H9 (cell line): ENCODE measurements around the gene VIPR1. TPM values are rescaled to one million over a fixed set of nuclear protein-coding genes. Genes with fewer than 3 reads are reported as not detected.

Experiments used
- DNase-seq: peaks from one replicate; pipeline ENCODE4 v3.0.0-alpha.2; 2017
- H2AFZ ChIP-seq: one replicate; pipeline ENCODE4 v1.6.1; 2013; ENCODE audit warnings: mild to moderate bottlenecking, low read length, control low read depth, moderate library complexity
- H2AK5ac ChIP-seq: 2 replicates; pipeline ENCODE4 v1.6.1; 2013; ENCODE audit warnings: low read length, control low read depth, mixed read lengths; ENCODE audit not compliant: insufficient read length
- H2BK120ac ChIP-seq: one replicate; pipeline ENCODE4 v1.6.1; 2013; ENCODE audit warnings: low read depth, mild to moderate bottlenecking, low read length, control low read depth, inconsistent platforms; ENCODE audit not compliant: poor library complexity, severe bottlenecking
- H2BK12ac ChIP-seq: 2 replicates; pipeline ENCODE4 v1.6.1; 2013; ENCODE audit warnings: low read length, control low read depth, mixed read lengths, low read depth; ENCODE audit not compliant: insufficient read length
- H2BK15ac ChIP-seq: 2 replicates; pipeline ENCODE4 v1.6.1; 2013; ENCODE audit warnings: low read depth, low read length, control low read depth
- H2BK20ac ChIP-seq: one replicate; pipeline ENCODE4 v1.6.1; 2013; ENCODE audit warnings: low read depth, mild to moderate bottlenecking, low read length, control low read depth, inconsistent platforms; ENCODE audit not compliant: poor library complexity, severe bottlenecking
- H2BK5ac ChIP-seq: 2 replicates; pipeline ENCODE4 v1.6.1; 2013; ENCODE audit warnings: low read length, control low read depth, mixed read lengths; ENCODE audit not compliant: insufficient read length
- H3K14ac ChIP-seq: 2 replicates; pipeline ENCODE4 v1.6.1; 2013; ENCODE audit warnings: low read length, control low read depth; ENCODE audit not compliant: insufficient read depth
- H3K18ac ChIP-seq: 2 replicates; pipeline ENCODE4 v1.6.1; 2013; ENCODE audit warnings: low read depth, mild to moderate bottlenecking, mixed read lengths, low read length, control low read depth; ENCODE audit not compliant: insufficient read length
- H3K23ac ChIP-seq: 2 replicates; pipeline ENCODE4 v1.6.1; 2013; ENCODE audit warnings: low read length, control low read depth, mixed read lengths, low read depth; ENCODE audit not compliant: insufficient read length
- H3K23me2 ChIP-seq: 2 replicates; pipeline ENCODE4 v1.6.1; 2013; ENCODE audit warnings: low read depth, mild to moderate bottlenecking, mixed read lengths, low read length, control low read depth; ENCODE audit not compliant: insufficient read length, poor library complexity, severe bottlenecking
- H3K27ac ChIP-seq: 2 replicates; pipeline ENCODE4 v1.5.1; 2013; ENCODE audit warnings: low read length, control low read depth, mixed read lengths, low read depth; ENCODE audit not compliant: insufficient read length
- H3K27me3 ChIP-seq: 2 replicates; pipeline ENCODE4 v1.6.1; 2013; ENCODE audit warnings: low read length, control low read depth, inconsistent platforms; ENCODE audit not compliant: insufficient read depth
- H3K4ac ChIP-seq: 2 replicates; pipeline ENCODE4 v1.6.1; 2013; ENCODE audit warnings: low read depth, mild to moderate bottlenecking, control low read depth, inconsistent platforms, low read length, moderate library complexity
- H3K4me1 ChIP-seq: 2 replicates; pipeline ENCODE4 v1.6.1; 2013; ENCODE audit warnings: low read length, control low read depth, inconsistent platforms; ENCODE audit not compliant: insufficient read depth
- H3K4me2 ChIP-seq: 2 replicates; pipeline ENCODE4 v1.6.1; 2013; ENCODE audit warnings: low read length, control low read depth, mixed read lengths; ENCODE audit not compliant: insufficient read length, insufficient read depth
- H3K56ac ChIP-seq: 2 replicates; pipeline ENCODE4 v1.6.1; 2013; ENCODE audit warnings: low read depth, mild to moderate bottlenecking, mixed read lengths, low read length, control low read depth; ENCODE audit not compliant: insufficient read length
- H3K79me1 ChIP-seq: 2 replicates; pipeline ENCODE4 v1.6.1; 2013; ENCODE audit warnings: low read depth, mild to moderate bottlenecking, moderate library complexity, low read length, control low read depth, inconsistent platforms; ENCODE audit not compliant: insufficient read depth, poor library complexity, severe bottlenecking
- H3K79me2 ChIP-seq: 2 replicates; pipeline ENCODE4 v1.6.1; 2013; ENCODE audit warnings: low read length, control low read depth, inconsistent platforms; ENCODE audit not compliant: insufficient read depth
- H3K9ac ChIP-seq: 2 replicates; pipeline ENCODE4 v1.6.1; 2013; ENCODE audit warnings: low read length, control low read depth, mixed read lengths; ENCODE audit not compliant: insufficient read length; ENCODE audit errors: extremely low read depth
- H3K9me3 ChIP-seq: one replicate; pipeline ENCODE4 v1.6.1; 2013; ENCODE audit warnings: low read depth, low read length, inconsistent platforms; ENCODE audit not compliant: control insufficient read depth
- H3T11ph ChIP-seq: one replicate; pipeline ENCODE4 v1.6.1; 2013; ENCODE audit warnings: mild to moderate bottlenecking, low read length, control low read depth, inconsistent platforms
- H4K20me1 ChIP-seq: one replicate; pipeline ENCODE4 v1.6.1; 2013; ENCODE audit not compliant: control insufficient read depth, insufficient read length, insufficient read depth
- H4K5ac ChIP-seq: 2 replicates; pipeline ENCODE4 v1.6.1; 2013; ENCODE audit warnings: low read depth, mild to moderate bottlenecking, mixed read lengths, low read length, control low read depth; ENCODE audit not compliant: insufficient read length
- H4K8ac ChIP-seq: replicated peaks from 2 replicates; pipeline ENCODE4 v1.6.1; 2013; ENCODE audit warnings: low read length, control low read depth, mixed read lengths, low read depth; ENCODE audit not compliant: insufficient read length
- H4K91ac ChIP-seq: 2 replicates; pipeline ENCODE4 v1.6.1; 2013; ENCODE audit warnings: low read depth, mild to moderate bottlenecking, moderate library complexity, mixed read lengths, low read length, control low read depth; ENCODE audit not compliant: insufficient read length
- H3K27ac Mint-ChIP-seq, 3 experiments: 2 replicates in 2 of 3; 3 replicates in 1 of 3; pipeline ENCODE4 v1.8.0; 2020 to 2021; ENCODE audit warnings: mixed read lengths in 3 of 3, mild to moderate bottlenecking in 1 of 3, moderate library complexity in 1 of 3
- H3K27me3 Mint-ChIP-seq: 2 replicates; pipeline ENCODE4 v1.8.0; 2021; ENCODE audit warnings: low read depth, mild to moderate bottlenecking, moderate library complexity, mixed read lengths
- H3K36me3 Mint-ChIP-seq, 3 experiments: 2 replicates in 2 of 3; 3 replicates in 1 of 3; pipeline ENCODE4 v1.8.0; 2020 to 2021; ENCODE audit warnings: low read depth in 3 of 3, mixed read lengths in 3 of 3; ENCODE audit not compliant: insufficient read depth in 1 of 3
- H3K4me1 Mint-ChIP-seq, 2 experiments: 2 replicates each; pipeline ENCODE4 v1.8.0; 2020; ENCODE audit warnings: mixed read lengths in 2 of 2
- H3K4me3 Mint-ChIP-seq, 2 experiments: 2 replicates in 1 of 2; 3 replicates in 1 of 2; pipeline ENCODE4 v1.8.0; 2020 to 2021; ENCODE audit warnings: mild to moderate bottlenecking in 2 of 2, mixed read lengths in 2 of 2, moderate library complexity in 1 of 2
- H3K9me3 Mint-ChIP-seq, 2 experiments: 2 replicates in 1 of 2; 3 replicates in 1 of 2; pipeline ENCODE4 v1.8.0; 2020; ENCODE audit warnings: mild to moderate bottlenecking in 2 of 2, mixed read lengths in 2 of 2, moderate library complexity in 1 of 2
- WGBS: extraction: QIAGEN DNeasy Blood & Tissue Kit; methylation state at CpG from one replicate; pipeline ENCODE4 v1.1.7; 2013; ENCODE audit warnings: missing lambda C conversion rate, low lambda C conversion rate, mixed read lengths; ENCODE audit not compliant: insufficient read length; ENCODE audit errors: extremely low coverage; 5-methylcytosine and 5-hydroxymethylcytosine counted together
- total RNA-seq: library from RNA; stranded (reverse); gene quantifications from 2 replicates; pipeline ENCODE4 v1.2.1, GENCODE V29; 2021
- TF ChIP-seq, protein P1 (sequence below): fragments of 200-600 bp; sonication (generic); conservative IDR thresholded peaks from 3 replicates; pipeline ENCODE4 v1.8.0; 2021; ENCODE audit warnings: antibody characterized with exemption, mild to moderate bottlenecking

The VIPR1 gene
- total RNA-seq, 1 experiment from 2014 or later, result 6.5 TPM

DNA sequence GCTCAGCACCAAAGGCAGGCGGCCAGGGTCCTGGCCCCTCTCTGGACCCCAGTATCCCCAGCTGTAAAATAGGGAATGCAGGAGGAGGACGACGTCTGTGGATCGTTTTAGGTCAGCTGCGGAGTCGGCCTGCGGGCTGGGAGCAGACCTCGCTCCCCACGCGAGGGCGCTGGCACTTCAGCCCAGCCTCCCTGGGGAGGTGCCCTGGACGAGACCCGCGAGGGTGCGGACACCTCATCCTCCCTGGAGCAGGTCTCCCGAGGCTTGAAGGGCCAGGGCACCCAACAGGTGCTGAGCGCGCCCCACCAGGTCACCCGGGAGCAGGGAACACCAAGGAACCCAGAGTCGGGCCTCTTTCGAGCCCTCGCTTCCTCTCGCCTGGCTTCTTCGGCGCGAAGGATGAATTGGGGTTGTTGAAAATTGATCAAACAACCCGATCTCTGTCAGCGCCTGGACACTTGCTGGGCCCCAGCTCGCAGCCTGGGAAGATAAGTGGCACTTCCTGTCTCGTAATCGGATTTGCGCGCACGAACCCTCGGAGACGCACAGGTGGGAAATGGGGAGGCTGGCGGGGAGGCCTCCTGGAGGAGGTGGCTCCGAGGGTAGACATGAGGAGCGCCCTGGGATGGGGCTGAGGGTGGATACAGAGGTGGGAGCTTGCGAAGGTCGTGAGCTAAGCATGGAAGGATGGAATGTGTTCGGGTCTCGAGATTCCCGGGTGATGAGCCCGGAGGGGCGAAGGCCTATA lies 588 bp upstream of the VIPR1 start:
- Histone ChIP-seq H3K14ac (no peak overlapping the region), H3K23me2 (peaks cover 18% of the 10 kb centered on the region), H3K18ac (no peak overlapping the region), H3T11ph (no peak overlapping the region), H3K4ac (no peak overlapping the region), H3K79me2 (no peaks in the 10 kb centered on the region), H2BK12ac (no peak overlapping the region), H2BK20ac (no peak overlapping the region), H4K91ac (no peak overlapping the region), H3K27ac (no peak overlapping the region), H3K9ac (no peak overlapping the region), H3K4me1 (no peaks in the 10 kb centered on the region), H3K23ac (no peak overlapping the region), H3K56ac (no peak overlapping the region), H4K8ac (no peak overlapping the region), H3K9me3 (no peaks in the 10 kb centered on the region), H2AFZ (no peak overlapping the region), H4K5ac (no peak overlapping the region), H2AK5ac (no peak overlapping the region), H3K79me1 (no peaks in the 10 kb centered on the region), H2BK120ac (no peak overlapping the region), H3K4me2 (peak overlapping the region; percentile 70), H2BK15ac (no peak overlapping the region), H2BK5ac (no peak overlapping the region), H4K20me1 (no peaks in the 10 kb centered on the region), H3K27me3 (peaks cover 20% of the 10 kb centered on the region; the same call in 1 of the 2 replicates)
- no CpG with 5 or more reads among the region's 46 CpGs for WGBS
- H3K27ac Mint-ChIP-seq, result peak overlapping the region in 1 of 3 experiments; percentile 39; a peak in 1 of 7 replicates
- TF ChIP-seq, protein P1, sequence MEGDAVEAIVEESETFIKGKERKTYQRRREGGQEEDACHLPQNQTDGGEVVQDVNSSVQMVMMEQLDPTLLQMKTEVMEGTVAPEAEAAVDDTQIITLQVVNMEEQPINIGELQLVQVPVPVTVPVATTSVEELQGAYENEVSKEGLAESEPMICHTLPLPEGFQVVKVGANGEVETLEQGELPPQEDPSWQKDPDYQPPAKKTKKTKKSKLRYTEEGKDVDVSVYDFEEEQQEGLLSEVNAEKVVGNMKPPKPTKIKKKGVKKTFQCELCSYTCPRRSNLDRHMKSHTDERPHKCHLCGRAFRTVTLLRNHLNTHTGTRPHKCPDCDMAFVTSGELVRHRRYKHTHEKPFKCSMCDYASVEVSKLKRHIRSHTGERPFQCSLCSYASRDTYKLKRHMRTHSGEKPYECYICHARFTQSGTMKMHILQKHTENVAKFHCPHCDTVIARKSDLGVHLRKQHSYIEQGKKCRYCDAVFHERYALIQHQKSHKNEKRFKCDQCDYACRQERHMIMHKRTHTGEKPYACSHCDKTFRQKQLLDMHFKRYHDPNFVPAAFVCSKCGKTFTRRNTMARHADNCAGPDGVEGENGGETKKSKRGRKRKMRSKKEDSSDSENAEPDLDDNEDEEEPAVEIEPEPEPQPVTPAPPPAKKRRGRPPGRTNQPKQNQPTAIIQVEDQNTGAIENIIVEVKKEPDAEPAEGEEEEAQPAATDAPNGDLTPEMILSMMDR, result peak; percentile 61
- peaks cover 33 to 46% of the 10 kb centered on the region in 2 experiments for H3K4me1 Mint-ChIP-seq
- DNase-seq, result peak; percentile 59
- H3K9me3 Mint-ChIP-seq, result no peaks in the 10 kb centered on the region
- peak overlapping the region; percentile 78 to 92 for H3K4me3 Mint-ChIP-seq
- H3K36me3 Mint-ChIP-seq, result no peaks in the 10 kb centered on the region
- peaks cover 67% of the 10 kb centered on the region for H3K27me3 Mint-ChIP-seq
